ENCODE measurements around the gene SLC39A6. TPM values are rescaled to one million over a fixed set of nuclear protein-coding genes. Genes with fewer than 3 reads are reported as not detected.

SLC39A6 gene
- total RNA-seq, 1 donor from 2014 or later = 86.9 TPM

DNA sequence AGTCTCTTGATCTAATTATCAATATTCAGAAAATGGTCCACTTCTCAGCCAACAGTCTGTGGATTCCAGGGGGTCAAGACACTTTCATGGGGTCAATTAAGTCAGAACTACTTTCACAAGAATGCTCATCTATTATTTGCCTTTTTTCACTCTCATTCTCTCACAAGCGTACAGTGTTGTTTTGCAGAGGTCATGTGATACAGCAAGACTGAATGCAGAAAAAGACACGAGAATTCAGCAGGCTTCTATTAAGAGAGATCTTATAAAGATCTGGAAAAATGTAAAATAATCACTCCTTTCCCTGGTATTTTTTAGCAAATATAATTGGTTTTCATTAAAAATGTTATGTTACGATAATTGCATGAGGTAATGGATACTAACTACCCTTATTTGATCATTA is 70.5 kb downstream of the SLC39A6 start:
- no peak for DNase-seq (ENCODE audit: low spot score)

Other genes starting within 250 kb of the SLC39A6 start
- gene RPRD1A, start 61.8 kb downstream of the SLC39A6 start, total RNA-seq (ENCODE audit: insufficient read depth, low replicate concordance) = 49.8 TPM
- gene ELP2, start 559 bp upstream of the SLC39A6 start, total RNA-seq (ENCODE audit: insufficient read depth, low replicate concordance) = 100 TPM
- gene MOCOS, start 58.2 kb upstream of the SLC39A6 start, total RNA-seq (ENCODE audit: insufficient read depth, low replicate concordance) = 7.0 TPM
- gene FHOD3, start 168.4 kb upstream of the SLC39A6 start, total RNA-seq (ENCODE audit: insufficient read depth, low replicate concordance) = 59.7 TPM

All from umbilical cord (tissue), 2 donors.